ENCODE data around the gene PRKCA.

Gene PRKCA

GRCh38 chr17:66676421-66676820 is 374.0 kb downstream of the PRKCA start:
- WGBS (ENCODE audit: insufficient coverage, insufficient read length), result no CpG with 5 or more reads among the region's 11 CpGs
- no peaks in the 10 kb centered on the region for H3K36me3 ChIP-seq (ENCODE audit: control insufficient read depth, insufficient read depth, low read length)
- DNase-seq (ENCODE audit: low read depth, low spot score), result no peak
- no peaks in the 10 kb centered on the region for H3K9me3 ChIP-seq (ENCODE audit: control insufficient read depth, insufficient read depth, low read length)
- no peaks in the 10 kb centered on the region for H3K27me3 ChIP-seq (ENCODE audit: control insufficient read depth, insufficient read depth, low read length)
- no peak overlapping the region for H3K4me3 ChIP-seq (ENCODE audit: low read length)
- no peak overlapping the region for H3K27ac ChIP-seq (ENCODE audit: low read length)
- no peaks in the 10 kb centered on the region for H3K4me1 ChIP-seq (ENCODE audit: control insufficient read depth, insufficient read depth, low read length)

DNA sequence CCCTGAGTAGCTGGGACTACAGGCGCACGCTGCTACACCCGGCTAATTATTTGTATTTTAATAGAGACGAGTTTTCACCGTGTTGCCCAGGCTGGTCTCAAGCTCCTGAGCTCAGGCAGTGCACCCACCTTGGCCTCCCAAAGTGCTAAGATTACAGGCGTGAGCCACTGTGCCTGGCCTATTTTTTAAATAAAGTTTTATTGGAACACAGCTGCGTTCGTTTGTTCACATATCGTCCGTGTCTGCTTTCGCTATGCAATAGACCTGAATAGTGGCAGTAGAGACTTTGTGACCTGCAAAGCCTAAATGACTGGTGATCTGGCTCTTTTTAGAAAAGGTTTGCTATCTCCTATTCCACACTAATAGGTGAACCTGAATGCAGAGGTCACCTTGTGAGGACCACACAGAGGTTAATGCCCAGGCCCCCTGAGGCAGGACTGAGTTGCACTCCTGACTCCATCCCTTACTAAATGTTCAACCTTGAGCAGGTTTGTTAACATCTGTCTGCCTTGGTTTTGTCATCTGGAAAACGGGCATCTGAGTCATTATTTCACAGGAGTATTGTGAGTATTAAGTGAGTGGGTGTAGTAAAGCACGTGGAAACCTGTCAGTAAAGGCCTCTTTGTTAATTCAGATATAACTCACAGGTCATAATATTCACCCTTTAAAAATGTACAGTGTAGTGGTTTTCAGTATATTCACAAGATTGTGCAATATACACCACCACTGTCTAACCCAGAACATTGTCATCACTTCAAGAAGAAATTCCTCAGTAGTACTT is 375.0 kb downstream of the PRKCA start:
- Histone ChIP-seq H3K27ac (ENCODE audit: low read length) (no peak overlapping the region), H3K4me1 (ENCODE audit: control insufficient read depth, insufficient read depth, low read length) (no peaks in the 10 kb centered on the region), H3K27me3 (ENCODE audit: control insufficient read depth, insufficient read depth, low read length) (no peaks in the 10 kb centered on the region), H3K9me3 (ENCODE audit: control insufficient read depth, insufficient read depth, low read length) (no peaks in the 10 kb centered on the region), H3K36me3 (ENCODE audit: control insufficient read depth, insufficient read depth, low read length) (no peaks in the 10 kb centered on the region), H3K4me3 (ENCODE audit: low read length) (no peak overlapping the region)
- no CpG with 5 or more reads among the region's 13 CpGs for WGBS (ENCODE audit: insufficient coverage, insufficient read length)
- DNase-seq (ENCODE audit: low read depth, low spot score), result no peak

- no CpG with 5 or more reads among the region's 1 CpG for WGBS (ENCODE audit: insufficient coverage, insufficient read length)
- H3K36me3 ChIP-seq (ENCODE audit: control insufficient read depth, insufficient read depth, low read length), result no peaks in the 10 kb centered on the region
- no peak overlapping the region for H3K4me3 ChIP-seq (ENCODE audit: low read length)
- no peaks in the 10 kb centered on the region for H3K27me3 ChIP-seq (ENCODE audit: control insufficient read depth, insufficient read depth, low read length)
- no peak for DNase-seq (ENCODE audit: low read depth, low spot score)
- H3K27ac ChIP-seq (ENCODE audit: low read length), result no peak overlapping the region
- H3K9me3 ChIP-seq (ENCODE audit: control insufficient read depth, insufficient read depth, low read length), result no peaks in the 10 kb centered on the region
- H3K4me1 ChIP-seq (ENCODE audit: control insufficient read depth, insufficient read depth, low read length), result no peaks in the 10 kb centered on the region
These were observed 375.6 kb downstream of the PRKCA start for GRCh38 chr17:66678061-66678460.

DNA sequence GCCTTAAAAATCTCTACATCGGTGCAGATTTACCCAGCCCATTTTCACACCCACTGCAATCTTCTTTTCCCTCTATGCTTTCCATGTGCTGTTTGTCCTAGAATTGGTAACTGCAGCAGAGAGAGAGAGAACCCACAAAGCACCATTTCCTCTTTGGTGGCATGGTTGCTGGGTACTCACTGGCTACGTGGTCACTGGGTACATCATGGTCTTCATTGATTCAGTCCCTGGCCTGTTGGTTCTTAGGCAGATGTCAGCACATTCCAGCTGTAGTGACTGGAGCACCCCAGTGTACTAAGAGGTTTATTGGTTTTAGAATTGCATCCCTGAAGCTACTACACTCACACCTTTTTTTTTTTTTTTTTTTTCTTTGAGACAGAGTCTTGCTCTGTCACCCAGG is 376.4 kb downstream of the PRKCA start:
- no CpG with 5 or more reads among the region's 2 CpGs for WGBS (ENCODE audit: insufficient coverage, insufficient read length)
- H3K36me3 ChIP-seq (ENCODE audit: control insufficient read depth, insufficient read depth, low read length), result no peaks in the 10 kb centered on the region
- no peak overlapping the region for H3K4me3 ChIP-seq (ENCODE audit: low read length)
- H3K27ac ChIP-seq (ENCODE audit: low read length), result no peak overlapping the region
- no peaks in the 10 kb centered on the region for H3K4me1 ChIP-seq (ENCODE audit: control insufficient read depth, insufficient read depth, low read length)
- no peak for DNase-seq (ENCODE audit: low read depth, low spot score)
- H3K9me3 ChIP-seq (ENCODE audit: control insufficient read depth, insufficient read depth, low read length), result no peaks in the 10 kb centered on the region
- H3K27me3 ChIP-seq (ENCODE audit: control insufficient read depth, insufficient read depth, low read length), result no peaks in the 10 kb centered on the region

- H3K9me3 ChIP-seq (ENCODE audit: control insufficient read depth, insufficient read depth, low read length), result no peaks in the 10 kb centered on the region
- H3K4me3 ChIP-seq (ENCODE audit: low read length), result no peak overlapping the region
- no peak for DNase-seq (ENCODE audit: low read depth, low spot score)
- no CpG with 5 or more reads among the region's 11 CpGs for WGBS (ENCODE audit: insufficient coverage, insufficient read length)
- H3K4me1 ChIP-seq (ENCODE audit: control insufficient read depth, insufficient read depth, low read length), result no peaks in the 10 kb centered on the region
- H3K36me3 ChIP-seq (ENCODE audit: control insufficient read depth, insufficient read depth, low read length), result no peaks in the 10 kb centered on the region
- H3K27ac ChIP-seq (ENCODE audit: low read length), result no peak overlapping the region
- no peaks in the 10 kb centered on the region for H3K27me3 ChIP-seq (ENCODE audit: control insufficient read depth, insufficient read depth, low read length)
These were observed 377.5 kb downstream of the PRKCA start for GRCh38 chr17:66679631-66680517.

- WGBS (ENCODE audit: insufficient coverage, insufficient read length), result no CpG with 5 or more reads among the region's 5 CpGs
- Histone ChIP-seq H3K9me3 (ENCODE audit: control insufficient read depth, insufficient read depth, low read length) (no peaks in the 10 kb centered on the region), H3K36me3 (ENCODE audit: control insufficient read depth, insufficient read depth, low read length) (no peaks in the 10 kb centered on the region), H3K4me1 (ENCODE audit: control insufficient read depth, insufficient read depth, low read length) (no peaks in the 10 kb centered on the region), H3K27me3 (ENCODE audit: control insufficient read depth, insufficient read depth, low read length) (no peaks in the 10 kb centered on the region), H3K27ac (ENCODE audit: low read length) (no peak overlapping the region), H3K4me3 (ENCODE audit: low read length) (no peak overlapping the region)
- no peak for DNase-seq (ENCODE audit: low read depth, low spot score)
These were observed 379.9 kb downstream of the PRKCA start for GRCh38 chr17:66682283-66682682.

DNA sequence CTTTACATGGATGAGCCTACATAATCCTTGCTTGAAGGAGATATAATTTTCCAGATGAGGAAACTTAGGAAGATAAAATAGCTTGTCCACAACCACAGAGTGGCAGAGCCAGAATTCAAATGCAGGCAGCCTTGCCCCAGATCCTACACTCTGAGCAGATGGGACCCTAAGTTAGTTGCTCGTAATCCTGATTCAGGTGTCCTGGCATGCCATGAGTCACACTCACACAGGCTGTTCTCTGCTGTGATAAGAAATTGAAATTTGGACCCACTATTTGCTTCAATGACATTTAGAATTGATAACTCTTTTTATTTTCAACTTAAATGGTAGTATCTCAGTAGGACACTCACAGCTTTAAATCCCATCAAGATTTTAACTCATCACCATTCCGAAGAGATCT is 381.8 kb downstream of the PRKCA start:
- Histone ChIP-seq H3K9me3 (ENCODE audit: control insufficient read depth, insufficient read depth, low read length) (no peaks in the 10 kb centered on the region), H3K4me3 (ENCODE audit: low read length) (no peak overlapping the region), H3K27ac (ENCODE audit: low read length) (no peak overlapping the region), H3K4me1 (ENCODE audit: control insufficient read depth, insufficient read depth, low read length) (no peaks in the 10 kb centered on the region), H3K27me3 (ENCODE audit: control insufficient read depth, insufficient read depth, low read length) (no peaks in the 10 kb centered on the region), H3K36me3 (ENCODE audit: control insufficient read depth, insufficient read depth, low read length) (no peaks in the 10 kb centered on the region)
- no peak for DNase-seq (ENCODE audit: low read depth, low spot score)
- WGBS (ENCODE audit: insufficient coverage, insufficient read length), result no CpG with 5 or more reads among the region's 2 CpGs

GRCh38 chr17:66684731-66685130 is 382.3 kb downstream of the PRKCA start:
- no CpG with 5 or more reads among the region's 2 CpGs for WGBS (ENCODE audit: insufficient coverage, insufficient read length)
- Histone ChIP-seq H3K36me3 (ENCODE audit: control insufficient read depth, insufficient read depth, low read length) (no peaks in the 10 kb centered on the region), H3K9me3 (ENCODE audit: control insufficient read depth, insufficient read depth, low read length) (no peaks in the 10 kb centered on the region), H3K27me3 (ENCODE audit: control insufficient read depth, insufficient read depth, low read length) (no peaks in the 10 kb centered on the region), H3K4me3 (ENCODE audit: low read length) (no peak overlapping the region), H3K27ac (ENCODE audit: low read length) (no peak overlapping the region), H3K4me1 (ENCODE audit: control insufficient read depth, insufficient read depth, low read length) (no peaks in the 10 kb centered on the region)
- DNase-seq (ENCODE audit: low read depth, low spot score), result no peak

- Histone ChIP-seq H3K4me1 (ENCODE audit: control insufficient read depth, insufficient read depth, low read length) (no peaks in the 10 kb centered on the region; the same call in 1 of the 2 replicates), H3K9me3 (ENCODE audit: control insufficient read depth, insufficient read depth, low read length) (no peaks in the 10 kb centered on the region), H3K4me3 (ENCODE audit: low read length) (no peak overlapping the region), H3K27ac (ENCODE audit: low read length) (no peak overlapping the region), H3K27me3 (ENCODE audit: control insufficient read depth, insufficient read depth, low read length) (no peaks in the 10 kb centered on the region), H3K36me3 (ENCODE audit: control insufficient read depth, insufficient read depth, low read length) (no peaks in the 10 kb centered on the region)
- no peak for DNase-seq (ENCODE audit: low read depth, low spot score)
- no CpG with 5 or more reads among the region's 6 CpGs for WGBS (ENCODE audit: insufficient coverage, insufficient read length)
These were observed 384.2 kb downstream of the PRKCA start for GRCh38 chr17:66686601-66687000.

- DNase-seq (ENCODE audit: low read depth, low spot score), result no peak
- H3K27me3 ChIP-seq (ENCODE audit: control insufficient read depth, insufficient read depth, low read length), result no peaks in the 10 kb centered on the region
- H3K4me1 ChIP-seq (ENCODE audit: control insufficient read depth, insufficient read depth, low read length), result no peaks in the 10 kb centered on the region; the same call in 1 of the 2 replicates
- H3K4me3 ChIP-seq (ENCODE audit: low read length), result no peak overlapping the region
- whole genome bisulfite sequencing (ENCODE audit: insufficient coverage, insufficient read length), result no CpG with 5 or more reads among the region's 3 CpGs
- no peaks in the 10 kb centered on the region for H3K36me3 ChIP-seq (ENCODE audit: control insufficient read depth, insufficient read depth, low read length)
- no peaks in the 10 kb centered on the region for H3K9me3 ChIP-seq (ENCODE audit: control insufficient read depth, insufficient read depth, low read length)
- no peak overlapping the region for H3K27ac ChIP-seq (ENCODE audit: low read length)
These were observed 385.3 kb downstream of the PRKCA start for GRCh38 chr17:66687570-66688284.

Data from iPS DF 6.9 (cell line).